Retinal pigment epithelial cell (primary cell): ENCODE results near the gene GAL3ST3.

Experiments used
- DNase-seq: peaks from one replicate; pipeline ENCODE4 v3.0.0-alpha.2; 2010; ENCODE audit warnings: low read depth
- H3K4me3 ChIP-seq: 2 replicates; pipeline ENCODE4 v1.5.1; 2011; ENCODE audit warnings: mild to moderate bottlenecking, low read length, control low read depth, moderate library complexity
- CTCF ChIP-seq: conservative IDR thresholded peaks from 2 replicates; pipeline ENCODE4 v1.5.1; 2011; ENCODE audit warnings: low read depth, low read length, control low read depth, inconsistent platforms

Gene GAL3ST3

GRCh38 chr11:65997286-65997685 lies 51.7 kb downstream of the GAL3ST3 start:
- DNase-seq: no peak
- no peak for TF ChIP-seq CTCF
- no peak overlapping the region for H3K4me3 ChIP-seq

GRCh38 chr11:65992056-65992455 lies 56.9 kb downstream of the GAL3ST3 start:
- no peak for TF ChIP-seq CTCF
- DNase-seq: no peak
- H3K4me3 ChIP-seq: no peak overlapping the region
